CD4-positive, alpha-beta T cell treated with Interferon gamma for 1 hour (primary cell): ENCODE measurements around the gene CCT8.

ENCODE experiments used
- DNase-seq: peaks from one replicate; pipeline ENCODE4 v3.0.0-alpha.2; 2020

CCT8 gene

DNA sequence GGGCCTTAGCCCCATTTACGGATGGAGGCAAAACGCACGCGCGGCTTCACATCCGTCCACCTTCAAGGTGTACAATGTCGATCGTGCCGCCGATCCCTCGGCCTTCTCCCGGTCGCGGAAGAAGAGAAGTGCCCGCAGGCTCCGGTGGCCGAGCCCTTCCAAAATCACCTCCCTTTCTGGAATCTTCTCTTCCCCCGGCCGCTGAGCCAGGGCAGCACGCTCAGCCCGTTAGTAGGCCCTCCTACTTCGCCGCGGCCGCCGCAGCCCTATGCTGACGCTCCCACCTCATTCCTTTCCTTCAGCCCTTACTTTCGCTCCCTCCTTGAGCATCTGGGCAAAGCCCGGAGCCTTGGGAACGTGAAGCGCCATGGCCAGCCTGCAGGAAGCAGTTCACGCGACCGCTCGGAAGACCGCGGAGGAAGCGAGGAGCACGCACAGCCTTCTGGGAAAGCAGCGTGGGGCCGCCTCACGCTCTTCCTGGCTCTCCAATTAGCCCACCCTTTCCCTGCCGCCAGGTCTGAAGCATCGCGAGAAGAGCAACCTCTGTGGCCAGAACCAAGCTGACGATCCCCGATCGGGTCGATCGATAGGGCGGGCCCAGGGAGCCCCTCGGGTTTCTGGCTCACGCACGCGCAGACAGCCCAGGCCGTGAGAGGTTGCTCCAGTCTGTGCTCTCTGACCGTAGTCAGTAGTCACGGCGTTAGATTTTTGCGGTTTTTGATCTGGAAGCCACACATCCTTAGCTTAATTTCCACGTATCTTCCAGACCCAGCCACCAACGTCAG is at the start of gene CCT8:
Gene CCT8 (minus strand): TSS at position 427 of the 785 bp plus-strand sequence. CDS start 58 bp downstream, at position 369.
- DNase-seq = peak; percentile 99

- DNase-seq = no peak
These were observed 48.3 kb upstream of the CCT8 start for GRCh38 chr21:29121759-29122158.

GRCh38 chr21:29117372-29117955 is 44.0 kb upstream of the CCT8 start:
- no peak for DNase-seq

GRCh38 chr21:29115899-29116298 is 42.5 kb upstream of the CCT8 start:
- no peak for DNase-seq

DNA sequence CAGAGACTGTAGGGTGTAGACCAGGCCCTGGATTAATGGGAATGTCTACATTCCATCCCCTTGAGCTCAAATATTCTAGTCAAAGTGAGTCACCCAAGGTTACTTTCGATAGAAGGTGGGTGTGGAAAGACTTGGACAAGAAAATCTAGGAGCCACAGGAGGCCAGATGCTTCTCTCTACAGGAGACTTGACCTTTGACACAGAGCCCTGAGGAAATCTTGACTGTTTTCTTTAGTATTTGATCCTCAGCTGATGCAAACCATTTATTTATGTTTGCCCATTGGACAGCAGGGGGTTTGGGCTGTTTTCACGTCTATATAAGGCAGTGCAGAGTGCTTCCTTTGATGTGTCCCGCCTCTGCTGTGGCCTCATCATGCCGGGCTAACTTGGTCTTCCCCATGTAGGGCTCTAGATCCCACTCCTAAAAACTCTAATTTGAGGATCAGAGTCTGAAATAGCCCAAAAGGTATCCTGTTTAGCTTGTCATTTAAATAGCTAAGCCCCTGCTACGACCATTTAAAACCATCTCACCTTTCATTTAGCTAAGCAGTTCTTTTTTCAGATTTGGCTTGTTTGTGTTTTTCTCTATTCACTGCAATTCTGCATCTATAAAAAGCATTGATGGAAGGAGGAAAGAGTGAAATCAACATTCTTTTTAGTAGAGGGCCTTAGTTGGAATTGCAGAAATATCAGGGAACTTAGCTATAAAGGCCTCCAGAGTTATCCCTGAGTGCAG is 41.5 kb upstream of the CCT8 start:
- no peak for DNase-seq

DNA sequence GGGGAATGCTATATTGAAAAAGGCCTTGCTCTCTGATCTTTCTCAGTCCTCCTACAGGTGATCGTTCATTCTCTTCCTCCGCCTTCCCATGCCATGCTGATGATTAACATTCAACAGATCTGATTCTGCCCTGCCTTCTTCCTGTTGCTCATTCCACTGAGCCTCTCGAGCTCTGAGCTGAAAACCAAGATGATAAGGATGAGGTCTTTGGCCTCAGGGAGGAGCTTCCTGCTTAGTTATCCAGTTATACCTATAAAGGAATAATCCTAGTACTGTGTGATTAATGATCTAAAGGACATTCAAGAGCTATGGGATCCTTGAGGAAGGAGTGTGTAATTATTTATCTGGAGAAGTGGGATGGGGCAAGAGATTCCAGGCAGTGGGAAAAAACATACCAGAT is 31.8 kb upstream of the CCT8 start:
- no peak for DNase-seq

- no peak for DNase-seq
These were observed 30.8 kb upstream of the CCT8 start for GRCh38 chr21:29104239-29104708.

DNA sequence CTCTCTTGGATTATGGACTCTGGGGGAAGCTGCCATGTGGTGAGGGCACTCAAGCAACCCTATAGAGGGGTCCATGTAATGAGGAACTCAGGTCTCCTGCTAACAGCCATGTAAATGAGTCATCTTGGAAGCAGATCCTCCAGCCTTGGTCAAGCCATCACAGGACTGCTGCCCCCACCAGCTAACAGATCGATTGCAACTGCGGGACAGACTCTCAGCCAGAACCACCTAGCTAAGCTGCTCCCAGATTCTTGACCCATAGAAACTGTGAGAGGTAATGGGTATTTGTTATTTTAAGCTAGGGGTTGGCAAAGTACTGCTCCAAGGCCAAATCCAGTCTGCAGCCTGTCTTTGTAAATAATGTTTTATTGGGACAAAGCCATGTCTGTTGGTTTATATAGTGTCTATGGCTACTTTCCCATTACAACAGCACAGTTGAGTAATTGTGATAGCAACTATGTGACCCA is 29.4 kb upstream of the CCT8 start:
- DNase-seq = no peak

GRCh38 chr21:29098156-29098555 is 24.7 kb upstream of the CCT8 start:
- DNase-seq = no peak

- DNase-seq = no peak
These were observed 23.0 kb upstream of the CCT8 start for GRCh38 chr21:29096218-29097015.

DNA sequence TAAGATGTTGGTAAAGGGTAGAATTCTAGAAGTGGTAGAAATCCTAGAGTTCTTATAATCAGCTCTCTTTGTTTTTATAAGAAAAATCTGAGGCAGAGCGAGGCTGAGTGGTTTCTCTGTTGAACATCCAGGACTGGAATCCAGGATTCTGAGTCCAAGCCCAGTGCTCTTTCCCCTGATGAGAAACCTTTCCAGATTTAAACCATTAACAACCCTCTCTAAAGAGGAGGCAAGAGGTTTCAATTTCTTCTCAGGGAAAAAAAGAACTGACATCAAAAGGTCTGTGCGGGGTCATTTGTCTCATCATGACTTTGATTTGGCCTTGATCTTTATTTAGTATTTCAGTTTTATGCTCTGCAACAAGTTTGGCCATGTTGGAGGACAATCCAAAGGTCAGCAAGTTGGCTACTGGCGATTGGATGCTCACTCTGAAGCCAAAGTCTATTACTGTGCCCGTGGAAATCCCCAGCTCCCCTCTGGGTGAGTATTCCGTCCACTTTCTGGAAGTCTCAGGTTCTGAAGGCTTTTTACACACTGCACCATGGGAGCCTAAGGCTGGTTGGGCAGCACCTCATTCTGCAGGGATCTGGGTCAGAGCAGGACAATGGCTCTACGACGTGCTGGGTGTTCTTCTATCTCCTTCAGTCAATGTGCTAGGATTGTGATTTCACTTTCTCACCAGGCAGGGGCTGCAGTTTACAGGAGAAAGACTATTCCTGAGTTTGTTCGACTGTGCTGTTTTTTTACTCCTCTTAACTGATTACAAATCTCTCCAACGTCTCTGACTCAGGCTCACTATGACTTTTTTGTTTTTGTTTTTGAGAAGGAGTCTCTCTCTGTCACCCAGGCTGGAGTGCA is 18.9 kb upstream of the CCT8 start:
- no peak for DNase-seq

DNA sequence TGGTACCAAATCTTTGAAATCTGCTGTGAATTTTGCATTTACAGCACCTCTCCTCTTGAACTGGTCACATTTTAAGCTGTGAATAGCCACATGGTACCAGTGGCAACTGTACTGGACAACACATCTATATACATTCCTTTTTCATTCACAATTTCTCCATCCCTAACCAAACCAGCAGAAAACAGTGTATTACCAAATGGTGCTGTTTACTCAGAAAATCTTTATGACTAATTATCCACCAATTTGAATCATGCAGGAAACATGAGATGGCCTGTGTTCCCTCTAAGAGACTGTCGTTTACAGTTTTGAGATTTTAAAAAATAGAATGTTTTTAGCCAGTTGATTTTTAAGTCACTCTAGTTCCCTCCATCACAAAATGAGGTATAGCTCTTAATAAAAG is 17.6 kb upstream of the CCT8 start:
- DNase-seq = no peak

GRCh38 chr21:29085106-29085752 is 11.8 kb upstream of the CCT8 start:
- DNase-seq = no peak

- DNase-seq = no peak
These were observed 10.9 kb upstream of the CCT8 start for GRCh38 chr21:29084372-29084771.

DNA sequence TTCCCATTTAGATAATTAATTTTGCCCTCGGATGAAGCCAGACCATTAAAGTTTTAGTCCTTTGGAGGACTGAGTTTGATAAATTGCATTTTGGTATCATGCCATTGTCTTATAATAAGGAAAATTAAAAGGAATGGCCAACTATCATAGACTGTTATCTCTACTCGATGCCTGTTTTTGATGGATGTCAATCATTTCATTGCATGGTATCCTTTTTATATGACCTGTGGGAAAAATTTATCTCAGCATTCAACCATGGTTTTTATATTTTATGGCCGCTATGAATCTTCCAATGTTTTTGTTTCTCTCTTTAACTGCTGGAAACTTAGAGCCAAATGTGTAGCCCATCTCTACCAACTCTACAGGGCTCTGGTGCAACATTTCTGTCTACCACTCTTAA is 9.9 kb upstream of the CCT8 start:
- no peak for DNase-seq

- no peak for DNase-seq
These were observed 8.8 kb upstream of the CCT8 start for GRCh38 chr21:29082046-29082815.

- peak; percentile 33 for DNase-seq
These were observed 7.0 kb upstream of the CCT8 start for GRCh38 chr21:29080454-29080941.

DNA sequence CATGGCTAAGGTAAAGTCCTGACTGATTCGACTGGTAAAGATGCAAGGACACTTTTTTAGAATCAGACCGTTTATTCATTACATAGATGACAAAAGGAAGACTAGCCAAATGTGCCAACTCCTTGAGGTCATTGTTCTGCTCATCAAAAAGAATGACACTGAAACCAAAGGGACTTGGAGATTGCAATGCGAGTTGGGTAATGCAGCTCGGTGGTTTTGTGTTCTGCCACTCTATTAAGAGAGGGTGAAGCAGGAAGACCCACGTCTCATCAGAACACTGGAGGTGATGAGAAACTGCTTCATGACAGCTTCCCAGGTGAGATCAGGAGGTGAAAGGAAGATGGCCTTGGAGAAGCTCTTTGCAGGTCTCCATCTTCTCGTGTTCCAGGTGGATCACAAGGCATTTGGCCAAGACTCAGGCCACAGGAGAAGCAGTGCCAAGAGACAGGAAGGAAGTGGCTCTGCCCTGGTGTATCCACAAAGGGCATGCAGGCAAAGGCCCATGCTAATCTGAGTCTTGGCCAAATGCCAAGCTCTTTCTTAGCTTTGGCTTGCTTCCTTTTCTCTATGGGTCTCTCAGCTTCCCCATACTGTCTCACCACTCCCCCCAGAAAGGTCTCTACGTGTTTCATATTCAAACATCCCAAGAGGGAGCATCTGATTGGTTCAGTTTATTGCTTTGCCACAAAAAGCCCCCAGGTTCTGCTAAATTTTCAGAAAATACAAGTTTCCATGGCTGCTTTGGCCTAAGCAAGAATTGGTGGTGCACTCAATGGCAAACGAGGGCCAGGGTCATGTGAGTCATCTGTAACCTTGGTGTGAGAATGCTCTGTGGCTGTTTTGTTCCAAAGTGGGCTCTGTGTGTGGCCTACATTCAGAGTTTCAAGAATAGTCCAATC is 5.7 kb upstream of the CCT8 start:
- peak; percentile 49 for DNase-seq

DNA sequence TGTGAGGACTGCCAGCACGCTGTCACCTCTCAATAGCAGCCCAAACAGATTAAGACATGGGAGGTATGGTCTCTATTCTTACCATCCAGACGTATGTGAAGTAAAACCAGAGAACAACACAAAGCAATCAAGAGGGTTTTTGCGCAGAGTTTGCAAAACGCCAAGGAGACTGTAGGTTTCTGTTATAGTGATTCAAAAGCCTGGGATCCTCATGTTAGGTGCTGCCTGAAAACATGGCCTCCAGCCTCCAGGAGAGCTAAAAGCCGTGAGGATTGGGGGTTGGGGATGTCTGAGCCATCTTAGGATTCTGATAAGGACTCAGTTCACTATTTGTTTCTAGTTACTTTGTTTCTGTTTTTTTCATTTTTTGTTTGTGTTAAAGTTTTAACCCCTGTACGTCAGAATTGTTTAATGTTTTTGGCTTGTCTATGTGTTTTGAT is 4.2 kb upstream of the CCT8 start:
- no peak for DNase-seq
